Ectodermal cell (in vitro differentiated cells): Measurements from ENCODE around the gene KLHL8.
"Not testable (repeated sequence)": the region's sequence is repeated elsewhere in the genome, so short reads cannot be mapped to it uniquely, and the experiment has no call there.

Experiments used
- H3K27ac ChIP-seq: 2 replicates; pipeline ENCODE4 v1.7.0; 2013; ENCODE audit warnings: mild to moderate bottlenecking, low read depth, low read length; ENCODE audit not compliant: insufficient read depth, poor library complexity, severe bottlenecking
- H3K27me3 ChIP-seq: 2 replicates; pipeline ENCODE4 v1.7.0; 2013; ENCODE audit warnings: mild to moderate bottlenecking, low read length; ENCODE audit not compliant: insufficient read depth, control insufficient read depth, poor library complexity, severe bottlenecking
- H3K36me3 ChIP-seq: one replicate; pipeline ENCODE4 v1.7.0; 2013; ENCODE audit warnings: low read length; ENCODE audit not compliant: control insufficient read depth, insufficient read depth
- H3K4me1 ChIP-seq: one replicate; pipeline ENCODE4 v1.7.0; 2013; ENCODE audit warnings: low read length; ENCODE audit not compliant: control insufficient read depth, insufficient read depth
- H3K4me3 ChIP-seq: 2 replicates; pipeline ENCODE4 v1.7.0; 2013; ENCODE audit warnings: low read depth, low read length, control low read depth; ENCODE audit not compliant: insufficient read depth
- H3K9me3 ChIP-seq: 2 replicates; pipeline ENCODE4 v1.7.0; 2013; ENCODE audit warnings: mild to moderate bottlenecking, low read length, moderate library complexity; ENCODE audit not compliant: control insufficient read depth
- WGBS, 2 experiments: methylation state at CpG; one replicate each; pipeline ENCODE4 v1.1.7; 2013; ENCODE audit warnings: missing lambda C conversion rate in 2 of 2; 5-methylcytosine and 5-hydroxymethylcytosine counted together

The KLHL8 gene

DNA sequence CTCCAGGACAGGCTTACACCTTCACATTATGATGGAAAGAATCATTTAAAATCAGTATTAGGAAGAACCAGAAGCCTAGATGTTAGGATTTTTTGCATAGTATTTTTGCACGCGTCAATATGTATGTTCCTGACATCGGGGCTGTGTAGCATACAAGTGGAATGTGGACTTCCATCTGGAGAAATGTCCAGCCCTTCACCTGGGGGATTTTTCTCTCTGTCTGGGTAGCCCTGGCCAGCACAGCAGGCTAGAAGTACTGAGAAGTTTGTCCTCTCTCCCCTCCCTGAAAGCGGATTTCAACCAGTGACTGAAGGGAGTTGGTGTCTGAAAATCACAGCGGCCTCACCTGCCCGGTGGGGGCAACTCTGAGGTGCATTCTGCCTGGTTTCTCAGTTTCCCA, 10.4 kb upstream of the KLHL8 start:
- Histone ChIP-seq H3K9me3 (no peaks in the 10 kb centered on the region), H3K27me3 (no peaks in the 10 kb centered on the region), H3K27ac (no peak overlapping the region), H3K4me1 (no peaks in the 10 kb centered on the region), H3K36me3 (no peaks in the 10 kb centered on the region), H3K4me3 (no peak overlapping the region)
- WGBS, 2 experiments, result 85 to 86% methylated on average over 6 of the region's 6 CpGs

DNA sequence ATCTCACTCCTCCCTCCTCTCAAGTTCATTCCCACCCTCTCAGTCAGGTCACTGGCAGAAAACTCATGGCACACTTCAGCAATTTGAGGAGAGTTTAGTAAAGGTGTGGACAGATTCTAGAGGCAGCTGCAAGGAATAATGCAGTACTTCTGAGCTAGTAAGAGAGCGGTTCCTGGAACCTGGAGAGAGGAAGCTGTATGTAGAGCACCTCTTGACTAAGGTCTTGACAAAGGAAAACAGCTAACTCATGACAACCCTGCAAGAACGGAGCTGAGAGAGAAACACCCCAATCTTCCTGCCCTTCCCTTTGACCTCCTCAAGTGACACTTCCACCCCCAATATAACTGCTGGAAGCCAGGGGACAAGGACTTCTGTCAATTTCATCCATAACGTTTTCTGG, 9.6 kb upstream of the KLHL8 start:
- H3K27ac ChIP-seq, result no peak overlapping the region
- H3K9me3 ChIP-seq, result no peaks in the 10 kb centered on the region
- H3K4me1 ChIP-seq, result no peaks in the 10 kb centered on the region
- no peaks in the 10 kb centered on the region for H3K27me3 ChIP-seq
- no peak overlapping the region for H3K4me3 ChIP-seq
- no peaks in the 10 kb centered on the region for H3K36me3 ChIP-seq
- WGBS, 2 experiments, result 83 to 86% methylated on average over 3 of the region's 3 CpGs

DNA sequence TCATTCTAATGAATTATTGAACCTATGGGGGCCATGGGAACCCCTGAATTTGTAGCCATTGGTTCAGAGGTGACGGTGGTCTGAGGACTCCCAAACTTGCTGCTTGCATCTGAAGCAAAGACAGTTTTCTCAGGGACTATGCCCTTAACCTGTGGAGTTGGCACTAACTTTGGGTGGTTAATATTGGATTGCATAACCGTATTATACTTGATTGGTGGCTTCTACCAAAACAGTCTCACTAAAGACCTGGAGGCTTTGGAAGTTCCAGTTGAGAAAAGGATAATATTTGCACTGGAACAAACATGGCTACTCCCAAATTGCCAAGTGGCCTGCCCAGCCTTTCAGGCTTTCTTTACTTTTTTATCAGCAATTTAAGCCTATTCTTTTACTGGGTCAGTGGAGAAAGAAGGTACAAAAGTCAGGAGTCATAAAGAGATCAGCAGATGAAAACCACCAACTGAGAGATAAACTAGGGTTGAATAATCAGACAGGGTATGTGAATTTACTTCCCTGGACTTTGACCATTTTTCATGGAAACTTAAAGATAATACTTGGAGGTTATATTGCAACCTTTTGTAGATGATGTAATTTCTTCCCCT, 7.9 kb upstream of the KLHL8 start:
- no peak overlapping the region for H3K27ac ChIP-seq
- no peaks in the 10 kb centered on the region for H3K4me1 ChIP-seq
- H3K9me3 ChIP-seq, result no peaks in the 10 kb centered on the region
- no peaks in the 10 kb centered on the region for H3K27me3 ChIP-seq
- no peaks in the 10 kb centered on the region for H3K36me3 ChIP-seq
- H3K4me3 ChIP-seq, result no peak overlapping the region
- 92 to 94% methylated on average over 2 of the region's 2 CpGs for WGBS, 2 experiments

DNA sequence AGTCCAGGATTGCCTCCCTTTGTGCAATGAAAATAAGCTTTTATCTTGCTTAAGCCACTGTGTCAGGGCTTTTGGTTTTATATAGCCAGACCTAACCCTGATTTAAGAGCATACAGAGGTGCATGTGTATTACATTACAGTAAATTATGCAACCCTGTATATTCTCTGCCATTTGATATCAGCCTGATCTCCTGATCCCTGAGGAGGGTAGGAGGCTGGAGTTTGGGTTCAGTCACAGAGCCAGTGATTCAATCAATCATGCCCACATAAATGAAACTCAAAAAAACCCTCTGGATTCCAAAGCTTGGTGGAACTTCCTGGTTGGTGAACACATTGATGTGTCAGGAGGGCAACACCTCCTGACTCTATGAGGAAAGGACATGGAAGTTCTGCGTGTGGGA, 7.3 kb upstream of the KLHL8 start:
- Histone ChIP-seq H3K4me1 (no peaks in the 10 kb centered on the region), H3K36me3 (no peaks in the 10 kb centered on the region), H3K27me3 (no peaks in the 10 kb centered on the region), H3K9me3 (no peaks in the 10 kb centered on the region), H3K27ac (no peak overlapping the region), H3K4me3 (no peak overlapping the region)
- 100% methylated on average over 1 of the region's 1 CpG for WGBS, 2 experiments

GRCh38 chr4:87225936-87226335, 5.5 kb upstream of the KLHL8 start:
- Histone ChIP-seq H3K27me3 (no peaks in the 10 kb centered on the region), H3K4me3 (no peak overlapping the region), H3K27ac (no peak overlapping the region), H3K9me3 (no peaks in the 10 kb centered on the region), H3K36me3 (no peaks in the 10 kb centered on the region), H3K4me1 (no peaks in the 10 kb centered on the region)
- WGBS, 2 experiments, result 93% methylated on average over 5 of the region's 5 CpGs

GRCh38 chr4:87224141-87224923, 3.9 kb upstream of the KLHL8 start:
- Histone ChIP-seq H3K27me3 (no peaks in the 10 kb centered on the region), H3K9me3 (no peaks in the 10 kb centered on the region), H3K4me3 (no peak overlapping the region), H3K36me3 (no peaks in the 10 kb centered on the region), H3K27ac (no peak overlapping the region), H3K4me1 (no peaks in the 10 kb centered on the region)
- 84 to 90% methylated on average over 9 of the region's 10 CpGs for WGBS, 2 experiments

- WGBS, 2 experiments, result 0 to 1% methylated on average over 40 of the region's 40 CpGs
- Histone ChIP-seq H3K36me3 (no peaks in the 10 kb centered on the region), H3K4me3 (peak overlapping the region; percentile 98), H3K9me3 (no peaks in the 10 kb centered on the region), H3K27me3 (no peaks in the 10 kb centered on the region), H3K4me1 (no peaks in the 10 kb centered on the region), H3K27ac (peak overlapping the region; percentile 76)
These were observed 755 bp downstream of the KLHL8 start for GRCh38 chr4:87219632-87220093.

GRCh38 chr4:87217235-87217763, 3.1 kb downstream of the KLHL8 start:
- not testable (repeated sequence) for H3K27me3 ChIP-seq, H3K4me1 ChIP-seq, H3K27ac ChIP-seq, H3K36me3 ChIP-seq, H3K4me3 ChIP-seq, H3K9me3 ChIP-seq
- 88 to 92% methylated on average over 5 of the region's 6 CpGs for WGBS, 2 experiments

GRCh38 chr4:87216469-87216868, 3.9 kb downstream of the KLHL8 start:
- Histone ChIP-seq H3K27me3 (no peaks in the 10 kb centered on the region), H3K36me3 (no peaks in the 10 kb centered on the region), H3K9me3 (no peaks in the 10 kb centered on the region), H3K4me1 (no peaks in the 10 kb centered on the region), H3K4me3 (no peak overlapping the region), H3K27ac (no peak overlapping the region)
- 90 to 97% methylated on average over 1 of the region's 1 CpG for WGBS, 2 experiments

GRCh38 chr4:87213421-87214075, 6.9 kb downstream of the KLHL8 start:
- no peak overlapping the region for H3K27ac ChIP-seq
- 90 to 95% methylated on average over 5 of the region's 5 CpGs for WGBS, 2 experiments
- no peaks in the 10 kb centered on the region for H3K4me1 ChIP-seq
- H3K4me3 ChIP-seq, result no peak overlapping the region
- H3K9me3 ChIP-seq, result no peaks in the 10 kb centered on the region
- no peaks in the 10 kb centered on the region for H3K27me3 ChIP-seq
- no peaks in the 10 kb centered on the region for H3K36me3 ChIP-seq
